Coronary artery (tissue), 2 donors: ENCODE measurements around the gene GRK5.
A peak's percentile ranks its signal among the peaks of the same experiment; 100 is the strongest.
"Not testable (repeated sequence)": the region's sequence is repeated elsewhere in the genome, so short reads cannot be mapped to it uniquely, and the experiment has no call there.

Experiments
- DNase-seq: peaks from one replicate; pipeline ENCODE4 v3.0.0-alpha.2; 2017; ENCODE audit warnings: low spot score
- H3K27ac ChIP-seq, 2 donors: fragments of 200-600 bp; sonication (generic); one replicate each; pipeline ENCODE4 v1.5.1; 2016 to 2019
- H3K4me3 ChIP-seq: fragments of 200-600 bp; sonication (generic); 2 replicates; pipeline ENCODE4 v1.5.1; 2016; ENCODE audit warnings: mild to moderate bottlenecking, moderate library complexity
- CTCF ChIP-seq: fragments of 200-600 bp; sonication (generic); IDR thresholded peaks from one replicate; pipeline ENCODE4 v1.5.1; 2019; ENCODE audit warnings: antibody characterized with exemption

GRK5 gene

GRCh38 chr10:119256030-119256429, 48.7 kb downstream of the GRK5 start:
- Histone ChIP-seq H3K27ac (peak overlapping the region in 1 of 2 donors; percentile 96), H3K4me3 (no peak overlapping the region)
- DNase-seq = no peak
- no peak for TF ChIP-seq CTCF

GRCh38 chr10:119256897-119257296, 49.5 kb downstream of the GRK5 start:
- H3K4me3 ChIP-seq = no peak overlapping the region
- H3K27ac ChIP-seq = no peak overlapping the region
- DNase-seq = no peak
- TF ChIP-seq CTCF = no peak

GRCh38 chr10:119257899-119258419, 50.6 kb downstream of the GRK5 start:
- TF ChIP-seq CTCF = no peak
- H3K27ac ChIP-seq = no peak overlapping the region
- DNase-seq = no peak
- H3K4me3 ChIP-seq = no peak overlapping the region

GRCh38 chr10:119259345-119259744, 52.0 kb downstream of the GRK5 start:
- no peak for DNase-seq
- no peak for TF ChIP-seq CTCF
- H3K4me3 ChIP-seq = no peak overlapping the region
- no peak overlapping the region for H3K27ac ChIP-seq

GRCh38 chr10:119261016-119261415, 53.6 kb downstream of the GRK5 start:
- not testable (repeated sequence) for H3K27ac ChIP-seq, H3K4me3 ChIP-seq, DNase-seq

- Histone ChIP-seq H3K4me3 (no peak overlapping the region), H3K27ac (peak overlapping the region in 1 of 2 donors; percentile 69)
- no peak for DNase-seq
- no peak for TF ChIP-seq CTCF
Observed at GRCh38 chr10:119263951-119264617, 56.7 kb downstream of the GRK5 start.

GRCh38 chr10:119265691-119266090, 58.3 kb downstream of the GRK5 start:
- no peak for DNase-seq
- no peak for TF ChIP-seq CTCF
- no peak overlapping the region for H3K27ac ChIP-seq
- no peak overlapping the region for H3K4me3 ChIP-seq
